ENCODE measurements around the gene KCNIP3.

Gene KCNIP3

DNA sequence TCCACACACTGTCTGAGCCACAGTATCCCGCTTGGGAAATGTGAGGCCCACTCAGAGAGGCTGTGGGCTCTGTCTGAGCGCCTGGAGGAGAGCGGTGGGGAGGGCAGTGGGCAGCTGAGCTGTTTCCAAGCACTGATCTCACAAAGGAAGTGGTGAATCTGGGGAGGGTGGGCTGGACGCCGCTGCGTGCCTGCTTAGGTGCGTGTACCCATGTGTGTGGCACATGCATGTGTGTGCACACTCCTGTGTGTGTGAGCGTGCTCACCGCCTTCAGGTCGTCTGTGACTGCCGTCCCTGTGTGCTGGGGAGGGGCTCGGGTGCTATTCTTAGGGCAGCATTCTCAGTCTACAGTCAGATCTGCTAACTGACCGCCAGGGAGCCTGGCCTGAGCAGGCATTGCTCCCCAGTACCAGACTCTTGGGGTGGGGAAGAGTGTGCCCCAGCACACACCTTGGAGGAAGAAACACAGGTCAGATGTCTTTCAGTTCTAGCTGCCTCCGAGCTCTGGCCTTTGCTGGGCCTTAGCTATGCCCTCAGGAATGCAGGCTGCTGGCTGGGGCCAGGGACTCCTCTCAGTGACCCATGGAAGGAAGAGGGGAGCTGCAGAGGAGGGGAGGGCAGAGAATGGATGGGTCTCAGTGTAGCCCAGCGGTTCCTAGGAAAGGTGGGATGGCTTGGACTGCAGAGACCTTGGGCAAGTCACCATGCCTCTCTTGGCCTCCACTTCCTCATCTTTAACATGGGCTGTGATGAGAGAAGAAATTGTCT is 31.4 kb downstream of the KCNIP3 start:
- DNase-seq (ENCODE audit: low read depth), result no peak

DNA sequence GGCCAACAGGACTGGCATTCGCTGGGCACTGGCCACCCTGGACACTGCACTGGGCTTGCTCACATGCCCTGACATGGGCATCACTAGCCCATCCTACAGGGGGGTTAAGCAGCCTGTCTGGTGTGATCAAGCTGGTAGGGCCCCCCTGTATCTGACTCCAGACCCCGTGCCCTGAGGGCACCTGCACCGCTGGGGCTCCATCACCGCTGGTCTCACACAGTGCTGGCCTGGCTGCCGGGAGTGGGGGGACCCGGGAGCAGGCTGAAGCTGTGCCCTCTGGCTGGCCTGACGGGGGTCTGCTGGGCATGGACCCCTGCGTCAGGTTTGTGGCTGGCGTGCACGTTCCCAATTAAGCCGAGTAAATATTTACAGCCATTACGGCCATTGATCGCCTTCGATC is 32.3 kb downstream of the KCNIP3 start:
- no peak for DNase-seq (ENCODE audit: low read depth)

- DNase-seq (ENCODE audit: low read depth), result no peak
Observed at GRCh38 chr2:95329891-95330793, 33.0 kb downstream of the KCNIP3 start.

DNA sequence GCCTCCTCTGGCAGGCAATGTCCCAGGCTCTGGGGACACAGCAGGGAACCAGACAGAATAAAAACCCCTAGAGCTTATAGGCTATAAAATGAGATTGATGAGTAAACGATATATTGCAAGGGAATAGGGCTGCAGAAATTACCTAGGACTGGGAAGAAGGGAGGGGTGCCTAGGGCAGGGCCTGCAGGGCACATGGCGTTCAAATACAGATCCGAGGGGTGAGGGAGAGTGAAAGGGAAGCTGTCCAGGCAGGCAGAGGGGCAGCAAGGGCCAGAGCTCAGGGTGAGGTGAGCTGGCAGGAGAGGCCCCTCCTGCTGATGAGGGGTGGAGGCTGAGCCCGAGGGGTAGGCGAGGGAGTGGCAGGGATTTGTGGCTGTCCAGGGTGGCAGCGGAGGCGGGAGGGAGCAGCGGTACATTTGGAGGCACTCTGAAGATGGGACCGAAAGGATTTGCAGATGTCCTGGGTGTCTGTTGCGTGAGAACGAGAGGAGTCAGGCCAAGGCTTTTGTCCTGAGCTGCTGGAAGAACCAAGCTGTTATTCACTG is 33.7 kb downstream of the KCNIP3 start:
- DNase-seq (ENCODE audit: low read depth), result no peak

DNA sequence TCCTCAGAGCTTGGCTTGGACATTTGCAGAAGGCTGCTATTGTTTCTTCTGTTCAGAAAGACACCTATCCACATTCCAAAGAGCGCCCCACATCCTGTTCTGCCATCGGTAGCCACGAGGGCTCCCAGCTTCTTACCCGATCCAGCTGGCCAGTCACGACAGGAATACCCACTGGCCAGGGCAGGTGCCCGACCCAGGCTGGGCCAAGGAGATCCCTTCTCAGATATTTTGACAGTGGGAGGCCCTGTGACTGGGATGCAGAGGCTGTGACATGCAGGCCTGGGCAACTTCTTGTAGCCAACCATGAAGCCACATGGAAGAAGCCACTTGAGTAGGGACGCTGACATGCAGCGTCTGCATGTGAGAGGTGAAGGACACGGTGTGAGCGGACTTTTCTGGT is 34.5 kb downstream of the KCNIP3 start:
- no peak for DNase-seq (ENCODE audit: low read depth)

GRCh38 chr2:95332036-95332435 is 34.9 kb downstream of the KCNIP3 start:
- DNase-seq (ENCODE audit: low read depth), result no peak

GRCh38 chr2:95333056-95333455 is 35.9 kb downstream of the KCNIP3 start:
- DNase-seq (ENCODE audit: low read depth), result no peak

- peak; percentile 89 for DNase-seq (ENCODE audit: low read depth)
Observed at GRCh38 chr2:95333888-95334338, 36.8 kb downstream of the KCNIP3 start.

DNA sequence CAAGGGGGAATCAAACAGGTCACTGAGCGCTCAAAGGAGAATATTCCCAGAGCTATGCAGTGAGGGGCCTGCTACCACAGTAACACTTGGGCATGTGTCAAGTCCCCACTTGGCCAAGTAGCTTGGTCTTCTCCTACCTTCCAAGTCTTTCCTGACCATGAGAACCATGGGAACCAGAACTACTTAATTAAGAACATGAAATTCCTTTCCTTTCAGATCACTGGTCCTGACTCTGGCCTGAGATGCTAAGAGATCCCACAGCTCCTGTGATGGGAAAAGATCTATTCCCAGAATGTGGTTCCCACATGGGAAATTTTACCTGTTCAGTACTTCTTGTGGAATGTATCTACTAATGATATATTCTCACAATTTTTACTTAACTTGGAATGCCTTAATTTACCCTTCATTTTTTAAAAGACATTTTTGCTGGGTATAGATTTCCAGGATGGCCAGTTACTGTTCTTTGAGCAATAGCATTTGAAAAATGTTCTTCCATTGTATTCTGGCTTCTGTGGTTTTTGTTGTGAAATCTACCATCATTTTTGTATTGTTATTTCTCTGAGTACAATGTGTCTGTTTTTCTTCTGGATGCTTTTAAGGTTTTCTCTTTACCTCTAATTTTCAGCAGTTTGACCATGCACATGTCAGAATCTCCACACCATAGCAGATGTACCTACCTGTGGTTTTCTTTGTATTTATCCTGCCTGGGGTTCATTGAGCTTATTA is 37.9 kb downstream of the KCNIP3 start:
- no peak for DNase-seq (ENCODE audit: low read depth)

- DNase-seq (ENCODE audit: low read depth), result no peak
Observed at GRCh38 chr2:95336406-95336805, 39.3 kb downstream of the KCNIP3 start.

DNA sequence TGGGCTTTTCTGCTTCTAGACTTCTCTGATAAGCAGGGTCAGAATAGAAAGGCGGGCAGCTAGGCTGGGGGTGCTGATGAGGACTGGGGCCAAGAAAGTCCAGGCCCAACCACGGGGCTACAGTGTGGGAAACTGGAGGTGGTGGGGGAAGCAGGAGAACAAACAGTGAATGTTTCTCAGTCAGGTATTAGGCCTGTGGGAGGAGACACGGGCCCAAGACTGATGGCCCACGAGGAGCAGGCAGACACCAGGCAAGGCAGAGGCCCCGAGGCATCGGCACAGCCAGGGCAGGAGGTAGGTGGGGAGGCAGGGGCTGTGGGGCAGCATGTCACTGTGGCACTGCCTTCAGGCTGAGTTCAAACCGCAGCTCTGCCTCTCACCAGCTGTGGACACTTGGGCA is 40.7 kb downstream of the KCNIP3 start:
- no peak for DNase-seq (ENCODE audit: low read depth)

- no peak for DNase-seq (ENCODE audit: low read depth)
Observed at GRCh38 chr2:95342556-95343320, 45.6 kb downstream of the KCNIP3 start.

GRCh38 chr2:95343429-95344214 is 46.5 kb downstream of the KCNIP3 start:
- DNase-seq (ENCODE audit: low read depth), result no peak

GRCh38 chr2:95344215-95344583 is 47.1 kb downstream of the KCNIP3 start:
- DNase-seq (ENCODE audit: low read depth), result no peak

DNA sequence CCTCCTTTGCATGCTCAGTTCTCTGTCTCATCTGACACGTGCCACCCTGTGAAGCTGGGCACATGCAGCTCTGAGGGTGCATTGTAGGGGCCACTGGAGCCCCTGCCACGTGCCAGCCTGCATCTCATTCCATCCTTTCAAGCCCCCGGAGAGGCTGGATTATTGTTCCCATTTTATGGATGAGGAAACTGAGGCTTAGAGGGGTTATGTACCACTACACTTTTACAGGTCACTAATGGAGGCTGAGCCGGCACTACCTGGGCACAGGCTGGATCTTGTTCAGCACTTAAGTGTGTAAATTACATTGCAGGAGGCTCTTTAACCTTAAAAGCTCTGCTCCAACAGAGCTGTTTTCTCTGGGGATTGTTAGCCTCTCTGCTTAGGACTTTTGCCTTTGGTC is 47.5 kb downstream of the KCNIP3 start:
- no peak for DNase-seq (ENCODE audit: low read depth)

GRCh38 chr2:95345081-95345562 is 48.0 kb downstream of the KCNIP3 start:
- DNase-seq (ENCODE audit: low read depth), result no peak

DNA sequence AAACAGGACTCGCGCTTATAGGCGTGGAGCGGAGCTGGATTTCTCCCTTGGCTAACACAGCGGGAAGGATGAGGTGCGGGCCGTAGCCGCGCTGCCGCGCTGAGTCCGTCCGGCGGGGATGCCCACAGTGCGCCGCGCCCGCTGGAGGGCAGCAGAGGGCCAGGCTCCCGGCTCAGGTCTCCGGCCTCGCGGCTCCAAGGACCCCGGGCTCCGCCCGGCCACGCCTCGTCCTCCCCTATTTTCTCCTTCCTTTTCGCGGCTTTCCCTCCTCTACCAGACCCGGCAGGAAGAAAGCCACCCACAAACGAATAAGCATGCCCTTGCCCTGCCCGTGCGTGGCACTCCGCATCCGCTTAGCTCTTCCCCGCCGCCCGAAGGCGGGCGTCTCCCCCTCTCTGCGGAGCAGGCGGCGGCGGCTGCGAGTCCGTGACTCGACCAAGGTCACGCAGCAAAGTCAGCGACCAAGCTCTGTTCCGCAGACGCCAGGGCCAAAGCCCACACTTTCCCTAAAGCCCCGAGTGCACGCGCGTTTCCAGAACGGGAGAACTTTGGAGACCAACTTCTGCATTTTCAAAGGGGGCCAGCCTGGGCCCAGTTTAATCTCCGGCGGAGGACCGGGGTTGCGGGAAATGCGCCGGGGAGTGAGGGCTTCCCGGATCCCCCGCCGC is 48.5 kb downstream of the KCNIP3 start:
- peak; percentile 68 for DNase-seq (ENCODE audit: low read depth)

- DNase-seq (ENCODE audit: low read depth), result peak; percentile 36
Observed at GRCh38 chr2:95346231-95346737, 49.1 kb downstream of the KCNIP3 start.
